Measurements from ENCODE around the gene BIN1. TPM values are rescaled to one million over a fixed set of nuclear protein-coding genes. Genes with fewer than 3 reads are reported as not detected.

Gene BIN1
- 99.0 and 103 TPM in 2 replicates for total RNA-seq

- TF ChIP-seq, protein P1, sequence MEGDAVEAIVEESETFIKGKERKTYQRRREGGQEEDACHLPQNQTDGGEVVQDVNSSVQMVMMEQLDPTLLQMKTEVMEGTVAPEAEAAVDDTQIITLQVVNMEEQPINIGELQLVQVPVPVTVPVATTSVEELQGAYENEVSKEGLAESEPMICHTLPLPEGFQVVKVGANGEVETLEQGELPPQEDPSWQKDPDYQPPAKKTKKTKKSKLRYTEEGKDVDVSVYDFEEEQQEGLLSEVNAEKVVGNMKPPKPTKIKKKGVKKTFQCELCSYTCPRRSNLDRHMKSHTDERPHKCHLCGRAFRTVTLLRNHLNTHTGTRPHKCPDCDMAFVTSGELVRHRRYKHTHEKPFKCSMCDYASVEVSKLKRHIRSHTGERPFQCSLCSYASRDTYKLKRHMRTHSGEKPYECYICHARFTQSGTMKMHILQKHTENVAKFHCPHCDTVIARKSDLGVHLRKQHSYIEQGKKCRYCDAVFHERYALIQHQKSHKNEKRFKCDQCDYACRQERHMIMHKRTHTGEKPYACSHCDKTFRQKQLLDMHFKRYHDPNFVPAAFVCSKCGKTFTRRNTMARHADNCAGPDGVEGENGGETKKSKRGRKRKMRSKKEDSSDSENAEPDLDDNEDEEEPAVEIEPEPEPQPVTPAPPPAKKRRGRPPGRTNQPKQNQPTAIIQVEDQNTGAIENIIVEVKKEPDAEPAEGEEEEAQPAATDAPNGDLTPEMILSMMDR (conservative IDR thresholded peaks at IDR 0.05; ENCODE audit: low read depth, low read length) = no peak
- DNase-seq (ENCODE audit: low read depth) = peak; percentile 51
- peak within 1 kb of the TSS; percentile 97 for H3K4me3 ChIP-seq (ENCODE audit: low read depth, low read length)
Observed at GRCh38 chr2:127106991-127107621, at the start of gene BIN1. Gene BIN1 (minus strand): TSS chr2:127107154. CDS start chr2:127106943, 211 bp downstream.

DNA sequence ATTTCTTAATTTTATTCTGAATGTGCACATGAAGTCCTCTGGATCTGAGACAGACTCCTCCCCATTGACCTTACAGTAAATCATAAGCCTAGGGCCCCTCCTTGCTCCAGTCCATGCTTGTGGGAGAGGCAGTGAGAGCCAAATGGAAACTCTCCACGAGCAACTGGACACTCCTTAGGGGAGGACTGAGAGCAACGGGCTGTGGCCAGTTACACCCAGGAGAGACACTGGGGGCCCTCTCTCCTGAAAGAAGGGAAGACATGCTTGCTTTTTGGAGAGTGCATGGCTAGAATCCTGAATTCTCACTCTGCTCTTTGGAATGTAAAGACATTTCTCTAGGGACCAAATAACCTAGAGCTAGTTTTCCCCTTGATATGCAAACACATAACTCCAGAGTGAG, 49.0 kb upstream of the BIN1 start:
- TF ChIP-seq, protein P1 (conservative IDR thresholded peaks at IDR 0.05; ENCODE audit: low read depth, low read length) = no peak
- H3K4me3 ChIP-seq (ENCODE audit: low read depth, low read length) = no peak overlapping the region
- no peak for DNase-seq (ENCODE audit: low read depth)

- no peak overlapping the region for H3K4me3 ChIP-seq (ENCODE audit: low read depth, low read length)
- no peak for DNase-seq (ENCODE audit: low read depth)
- TF ChIP-seq, protein P1 (conservative IDR thresholded peaks at IDR 0.05; ENCODE audit: low read depth, low read length) = no peak
Observed at GRCh38 chr2:127155028-127155581, 48.2 kb upstream of the BIN1 start.

DNA sequence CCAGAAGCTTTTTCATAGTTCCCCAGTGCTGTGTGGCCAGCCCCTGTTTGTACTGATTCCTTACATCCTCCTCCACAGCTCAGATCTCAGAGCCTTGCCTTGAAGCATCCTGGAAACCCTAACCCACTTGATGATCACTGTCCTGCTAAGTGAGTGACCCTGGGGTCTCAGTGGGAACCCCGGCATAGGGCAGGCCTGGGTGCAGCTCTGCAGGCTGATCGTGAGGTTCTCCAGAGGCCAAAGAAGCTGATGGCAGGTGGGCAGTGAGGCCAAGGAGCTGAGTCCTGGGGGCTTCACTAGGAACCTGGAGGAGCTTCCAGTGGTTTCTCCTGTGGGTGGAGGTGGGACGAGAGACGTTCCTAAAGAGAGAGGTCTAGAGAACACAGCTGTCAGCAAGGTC, 47.4 kb upstream of the BIN1 start:
- H3K4me3 ChIP-seq (ENCODE audit: low read depth, low read length) = no peak overlapping the region
- TF ChIP-seq, protein P1 (conservative IDR thresholded peaks at IDR 0.05; ENCODE audit: low read depth, low read length) = no peak
- DNase-seq (ENCODE audit: low read depth) = no peak

- TF ChIP-seq, protein P1 (conservative IDR thresholded peaks at IDR 0.05; ENCODE audit: low read depth, low read length) = peak; percentile 15
- no peak overlapping the region for H3K4me3 ChIP-seq (ENCODE audit: low read depth, low read length)
- DNase-seq (ENCODE audit: low read depth) = peak; percentile 70
Observed at GRCh38 chr2:127153691-127154158, 46.8 kb upstream of the BIN1 start.

DNA sequence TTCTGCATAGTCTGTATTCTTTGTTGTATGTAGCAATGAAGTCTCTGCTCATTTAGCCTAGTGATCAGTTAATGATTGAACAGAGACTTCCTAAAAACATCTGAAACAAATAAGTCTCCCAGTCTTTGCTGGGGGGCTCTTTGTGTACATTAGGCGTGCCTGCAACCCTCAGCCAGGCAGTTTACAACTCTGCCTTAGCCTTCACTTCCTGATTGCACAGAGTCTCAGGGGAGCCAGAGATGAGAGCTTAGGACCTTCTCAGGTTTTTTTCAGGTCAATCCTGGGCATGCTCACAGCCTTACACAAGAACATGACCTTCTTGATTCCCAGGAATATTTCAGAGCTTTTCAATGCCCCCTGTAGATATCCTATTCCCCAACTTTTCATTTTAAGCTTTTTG, 44.0 kb upstream of the BIN1 start:
- H3K4me3 ChIP-seq (ENCODE audit: low read depth, low read length) = no peak overlapping the region
- no peak for DNase-seq (ENCODE audit: low read depth)
- TF ChIP-seq, protein P1 (conservative IDR thresholded peaks at IDR 0.05; ENCODE audit: low read depth, low read length) = no peak

DNA sequence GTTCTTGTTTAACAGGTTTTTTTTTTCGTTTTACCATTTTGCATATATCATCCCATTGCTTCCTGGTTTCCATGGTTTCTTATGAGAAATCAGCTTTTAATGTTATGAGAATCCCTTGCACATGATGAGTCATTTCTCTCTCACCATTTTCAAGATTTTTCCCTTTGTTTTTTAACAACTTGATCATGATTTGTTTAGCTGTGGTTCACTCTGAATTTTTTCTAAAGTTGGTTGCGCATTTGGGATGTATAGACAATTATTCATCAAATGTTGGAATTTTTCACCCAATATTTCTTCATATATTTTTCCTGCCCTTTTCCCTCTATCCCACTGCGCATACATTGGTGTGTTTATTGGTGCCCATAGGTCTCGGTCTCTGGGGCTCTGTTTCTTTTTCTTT, 42.4 kb upstream of the BIN1 start:
- TF ChIP-seq, protein P1 (conservative IDR thresholded peaks at IDR 0.05; ENCODE audit: low read depth, low read length) = no peak
- no peak for DNase-seq (ENCODE audit: low read depth)
- no peak overlapping the region for H3K4me3 ChIP-seq (ENCODE audit: low read depth, low read length)
